ENCODE measurements around the gene ERN2. TPM values are rescaled to one million over a fixed set of nuclear protein-coding genes. Genes with fewer than 3 reads are reported as not detected.

Gene ERN2
- total RNA-seq, 4 donors from 2014 or later: not detected

GRCh38 chr16:23709536-23709935 is 3.5 kb downstream of the ERN2 start:
- TF ChIP-seq, protein P1, sequence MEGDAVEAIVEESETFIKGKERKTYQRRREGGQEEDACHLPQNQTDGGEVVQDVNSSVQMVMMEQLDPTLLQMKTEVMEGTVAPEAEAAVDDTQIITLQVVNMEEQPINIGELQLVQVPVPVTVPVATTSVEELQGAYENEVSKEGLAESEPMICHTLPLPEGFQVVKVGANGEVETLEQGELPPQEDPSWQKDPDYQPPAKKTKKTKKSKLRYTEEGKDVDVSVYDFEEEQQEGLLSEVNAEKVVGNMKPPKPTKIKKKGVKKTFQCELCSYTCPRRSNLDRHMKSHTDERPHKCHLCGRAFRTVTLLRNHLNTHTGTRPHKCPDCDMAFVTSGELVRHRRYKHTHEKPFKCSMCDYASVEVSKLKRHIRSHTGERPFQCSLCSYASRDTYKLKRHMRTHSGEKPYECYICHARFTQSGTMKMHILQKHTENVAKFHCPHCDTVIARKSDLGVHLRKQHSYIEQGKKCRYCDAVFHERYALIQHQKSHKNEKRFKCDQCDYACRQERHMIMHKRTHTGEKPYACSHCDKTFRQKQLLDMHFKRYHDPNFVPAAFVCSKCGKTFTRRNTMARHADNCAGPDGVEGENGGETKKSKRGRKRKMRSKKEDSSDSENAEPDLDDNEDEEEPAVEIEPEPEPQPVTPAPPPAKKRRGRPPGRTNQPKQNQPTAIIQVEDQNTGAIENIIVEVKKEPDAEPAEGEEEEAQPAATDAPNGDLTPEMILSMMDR (IDR thresholded peaks at IDR 0.05; ENCODE audit: low read depth): no peak

DNA sequence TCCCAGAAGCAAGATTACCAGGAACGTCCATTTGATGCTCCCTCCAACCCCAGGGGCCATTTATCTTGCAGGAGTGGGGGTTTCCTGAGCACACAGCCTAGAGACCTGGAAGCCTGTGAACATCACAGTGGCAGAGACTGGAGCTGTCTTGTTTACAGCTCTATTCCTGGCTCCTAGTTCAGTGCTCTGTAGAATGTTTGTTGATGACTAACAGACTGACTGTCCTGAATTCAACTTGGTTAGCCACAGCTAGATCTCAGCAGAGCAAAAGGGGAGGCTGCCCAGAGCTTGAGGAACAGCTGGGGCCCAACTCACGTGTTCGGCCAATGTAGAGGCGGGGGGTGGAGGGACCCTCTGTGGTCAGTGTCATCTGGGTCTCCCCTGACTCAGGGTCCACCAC is 6.6 kb downstream of the ERN2 start:
- TF ChIP-seq, protein P1 (IDR thresholded peaks at IDR 0.05; ENCODE audit: low read depth): no peak

- TF ChIP-seq, protein P1 (IDR thresholded peaks at IDR 0.05; ENCODE audit: low read depth): no peak
Measured at GRCh38 chr16:23705517-23705902, 7.5 kb downstream of the ERN2 start.

DNA sequence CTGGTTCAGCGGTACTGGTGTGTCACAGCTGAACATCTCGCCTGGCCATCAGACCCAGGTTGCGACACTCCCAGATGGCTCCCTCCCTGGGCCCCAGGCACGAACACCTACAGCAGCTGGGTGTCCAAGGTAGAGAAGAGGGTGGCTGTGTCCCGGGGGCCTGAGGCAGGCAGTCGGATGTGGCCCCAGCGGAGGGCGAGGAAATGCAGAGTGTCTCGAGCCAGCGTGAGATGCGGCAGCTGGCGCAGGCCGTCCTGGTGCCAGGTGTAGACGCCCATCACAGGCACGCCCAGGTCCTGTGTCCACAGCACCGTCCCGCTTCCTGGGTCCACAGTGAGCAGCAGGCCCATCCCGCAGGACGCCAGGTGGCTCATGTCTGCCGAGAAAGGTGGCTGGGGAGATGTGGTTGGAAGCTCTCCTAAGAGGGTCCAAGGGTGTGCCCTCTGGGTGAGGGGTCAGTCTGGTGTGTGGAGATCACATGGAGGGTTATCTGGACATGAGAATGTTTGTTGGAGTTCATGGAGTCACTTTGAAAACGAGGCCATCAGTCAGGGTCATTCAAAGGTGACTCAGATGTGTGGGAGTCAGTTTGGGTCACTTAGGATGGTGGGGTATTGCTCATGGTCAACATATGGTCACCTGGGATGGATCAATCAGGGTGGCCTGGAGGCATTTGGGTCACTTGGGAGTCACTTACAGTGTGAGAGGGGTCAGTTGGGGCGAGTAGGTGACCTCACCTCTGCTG is 8.1 kb downstream of the ERN2 start:
- TF ChIP-seq, protein P1 (IDR thresholded peaks at IDR 0.05; ENCODE audit: low read depth): no peak

DNA sequence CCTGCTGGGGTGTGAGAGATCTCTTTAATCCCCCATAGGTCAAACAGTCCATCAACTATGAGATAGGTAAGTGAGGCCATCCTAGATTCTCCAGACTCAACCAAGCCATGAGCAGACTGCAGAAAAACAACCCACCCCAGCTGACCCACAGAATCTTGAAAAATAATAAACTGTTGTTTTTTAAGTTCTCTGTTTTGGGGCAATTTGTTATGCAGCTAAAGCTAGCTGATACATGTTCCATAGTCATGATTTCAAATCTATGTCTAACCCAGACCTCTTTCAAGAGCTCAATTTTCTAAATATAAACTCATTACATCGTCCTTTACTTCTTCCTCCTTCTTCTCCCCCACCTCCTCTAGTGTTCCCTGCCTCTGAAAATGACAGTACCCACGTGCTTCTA is 10.1 kb downstream of the ERN2 start:
- TF ChIP-seq, protein P1 (IDR thresholded peaks at IDR 0.05; ENCODE audit: low read depth): no peak

DNA sequence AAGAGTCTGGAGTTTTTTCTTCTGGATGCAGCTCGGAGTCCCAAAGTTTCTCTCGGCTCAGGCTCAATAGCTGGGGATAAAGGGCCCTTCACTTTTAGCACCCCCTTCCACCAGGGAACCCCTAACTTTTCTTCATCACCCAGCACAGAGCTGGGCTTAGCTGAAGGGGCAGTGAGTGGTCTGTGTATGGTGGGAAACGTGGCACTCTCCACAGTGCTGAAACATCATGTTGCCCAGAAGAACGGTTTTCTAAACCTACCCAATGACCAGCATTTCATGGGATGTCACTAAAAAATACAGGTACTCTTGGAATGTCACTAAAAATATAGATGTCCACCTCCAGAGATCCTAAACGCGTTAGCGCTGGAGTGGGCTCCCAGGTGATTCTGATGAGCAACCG is 12.0 kb downstream of the ERN2 start:
- TF ChIP-seq, protein P1 (IDR thresholded peaks at IDR 0.05; ENCODE audit: low read depth): no peak

DNA sequence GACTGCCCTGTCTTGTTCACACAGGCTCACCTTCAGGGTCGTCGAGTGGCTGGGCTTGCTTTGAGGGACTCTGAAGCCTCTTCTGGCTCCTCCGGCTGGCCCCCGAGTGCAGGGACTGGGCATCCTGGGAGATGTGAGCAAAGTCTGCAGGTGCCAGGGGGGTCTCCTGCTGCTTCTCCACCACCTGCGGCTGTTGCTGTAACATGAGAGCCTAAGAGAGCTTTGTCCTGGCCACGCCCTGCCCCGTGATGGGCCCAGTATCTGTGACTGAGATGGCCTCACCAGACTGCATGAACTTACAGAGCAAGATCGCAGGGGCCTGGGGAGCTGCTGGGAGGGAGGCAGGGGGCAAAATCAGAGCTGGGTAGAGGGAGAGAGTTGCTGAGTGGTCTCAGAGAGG is 12.5 kb downstream of the ERN2 start:
- TF ChIP-seq, protein P1 (IDR thresholded peaks at IDR 0.05; ENCODE audit: low read depth): no peak

Measured in subcutaneous adipose tissue (tissue), 4 donors.